A673 (cell line): ENCODE results near the gene SLC25A26. TPM values are rescaled to one million over a fixed set of nuclear protein-coding genes. Genes with fewer than 3 reads are reported as not detected.

ENCODE experiments used
- BruUV-seq: library from RNA; stranded (reverse); fragments of 400-500 nt; replicated peaks from 2 replicates; lab custom pipeline; 2021; lab: Mats Ljungman, UMichigan
- CTCF ChIA-PET: fragments of 300-600 bp; sonication (Branson Sonifier 250); formaldehyde crosslinking; loops from one replicate; lab custom pipeline; 2022; ENCODE audit warnings: antibody characterized with exemption; lab: Charles Lee
- POLR2A ChIA-PET: fragments of 300-600 bp; sonication (Branson Sonifier 250); formaldehyde crosslinking; loops from one replicate; lab custom pipeline; 2022; ENCODE audit warnings: antibody characterized with exemption; ENCODE audit not compliant: low non-redundant PET; lab: Charles Lee
- DNase-seq: peaks from one replicate; pipeline ENCODE4 v3.0.0-alpha.2; 2015; ENCODE audit warnings: low spot score
- H3K27ac ChIP-seq: fragments of 200-600 bp; sonication (generic); 2 replicates; pipeline ENCODE4 v1.5.1; 2016; ENCODE audit warnings: mixed run types, low read depth, mild to moderate bottlenecking, mixed read lengths, antibody characterized with exemption, low read length; ENCODE audit not compliant: poor library complexity, severe bottlenecking
- H3K27me3 ChIP-seq: fragments of 200-600 bp; sonication (generic); replicated peaks from 2 replicates; pipeline ENCODE4 v1.6.1; 2017; ENCODE audit warnings: mixed run types, low read depth, mild to moderate bottlenecking, mixed read lengths, antibody characterized with exemption, low read length; ENCODE audit not compliant: insufficient read depth, poor library complexity
- H3K36me3 ChIP-seq: fragments of 200-600 bp; sonication (generic); 2 replicates; pipeline ENCODE4 v1.6.1; 2016; ENCODE audit warnings: mixed run types, mild to moderate bottlenecking, mixed read lengths, antibody characterized with exemption, low read length; ENCODE audit not compliant: insufficient read depth, poor library complexity, severe bottlenecking
- H3K4me1 ChIP-seq: fragments of 200-600 bp; sonication (generic); 2 replicates; pipeline ENCODE4 v1.6.1; 2017; ENCODE audit warnings: mixed run types, mild to moderate bottlenecking, mixed read lengths, antibody characterized with exemption, low read length; ENCODE audit not compliant: insufficient read depth, poor library complexity, severe bottlenecking
- H3K4me3 ChIP-seq: fragments of 200-600 bp; sonication (generic); 2 replicates; pipeline ENCODE4 v1.5.1; 2016; ENCODE audit warnings: low read depth, mixed run types, mild to moderate bottlenecking, mixed read lengths, low read length; ENCODE audit not compliant: poor library complexity, severe bottlenecking
- H3K9me3 ChIP-seq: fragments of 200-600 bp; sonication (generic); 2 replicates; pipeline ENCODE4 v1.6.1; 2016; ENCODE audit warnings: mixed run types, low read depth, mild to moderate bottlenecking, mixed read lengths, antibody characterized with exemption, low read length; ENCODE audit not compliant: poor library complexity, severe bottlenecking
- CTCF ChIP-seq: fragments of 300-800, 200-600 bp; sonication (generic); conservative IDR thresholded peaks from 2 replicates; pipeline ENCODE4 v1.5.1; 2017; ENCODE audit warnings: low read depth, mild to moderate bottlenecking, antibody characterized with exemption, low read length, moderate library complexity, mixed read lengths
- EZH2 ChIP-seq: fragments of 200-600 bp; sonication (generic); IDR thresholded peaks from 2 replicates; pipeline ENCODE4 v1.6.1; 2017; ENCODE audit warnings: borderline replicate concordance, low read depth, mild to moderate bottlenecking, mixed read lengths, antibody characterized with exemption, low read length; ENCODE audit not compliant: poor library complexity, severe bottlenecking
- intact Hi-C: fragments of 100-400 bp; cut with micrococcal nuclease; formaldehyde crosslinking; loops from one replicate; pipeline ENCODE4 v1.10.0; 2022; ENCODE audit not compliant: unreplicated experiment
- total RNA-seq: library from RNA; stranded (reverse); gene quantifications from 2 replicates; pipeline ENCODE4 v1.2.3, GENCODE V29; 2021

SLC25A26 gene
- total RNA-seq, 1 experiment from 2014 or later: 8.9 TPM

GRCh38 chr3:66178206-66178605, 42.6 kb upstream of the SLC25A26 start:
- Histone ChIP-seq H3K27me3 (no peaks in the 10 kb centered on the region), H3K36me3 (no peaks in the 10 kb centered on the region), H3K4me3 (no peak overlapping the region), H3K4me1 (peaks cover 24% of the 10 kb centered on the region), H3K27ac (no peak overlapping the region), H3K9me3 (no peaks in the 10 kb centered on the region)
- BruUV-seq: no TSS peak
- DNase-seq: no peak
- ChIA-PET CTCF (no interaction called here), POLR2A (no interaction called here)
- no peak for TF ChIP-seq CTCF
- TF ChIP-seq EZH2: no peak
- intact Hi-C loops: no loop called here

- POLR2A ChIA-PET: no interaction called here
- CTCF ChIA-PET: no interaction called here
- no peak overlapping the region for H3K27ac ChIP-seq
- intact Hi-C loops: no loop called here
- TF ChIP-seq EZH2 (no peak), CTCF (no peak)
- H3K9me3 ChIP-seq: no peaks in the 10 kb centered on the region
- no peak for DNase-seq
- H3K36me3 ChIP-seq: no peaks in the 10 kb centered on the region
- no TSS peak for BruUV-seq
- H3K4me3 ChIP-seq: no peak overlapping the region
- peaks cover 24% of the 10 kb centered on the region for H3K4me1 ChIP-seq
- no peaks in the 10 kb centered on the region for H3K27me3 ChIP-seq
These were observed 41.0 kb upstream of the SLC25A26 start for GRCh38 chr3:66179793-66180192.

GRCh38 chr3:66181764-66182163, 39.0 kb upstream of the SLC25A26 start:
- H3K27me3 ChIP-seq: no peaks in the 10 kb centered on the region
- no peaks in the 10 kb centered on the region for H3K9me3 ChIP-seq
- H3K27ac ChIP-seq: peak overlapping the region; percentile 71
- no peaks in the 10 kb centered on the region for H3K36me3 ChIP-seq
- peaks cover 24% of the 10 kb centered on the region for H3K4me1 ChIP-seq
- no peak for TF ChIP-seq CTCF
- TF ChIP-seq EZH2: no peak
- intact Hi-C loops: no loop called here
- ChIA-PET CTCF (no interaction called here), POLR2A (no interaction called here)
- DNase-seq: no peak
- H3K4me3 ChIP-seq: no peak overlapping the region
- no TSS peak for BruUV-seq
